GM18505 (cell line): ENCODE data around the gene RASEF.

Experiments used
- ATAC-seq: cut with Tn5 transposase; IDR thresholded peaks from one replicate; pipeline ENCODE4 v1.9.1; 2021; ENCODE audit not compliant: unreplicated experiment
- POLR2A ChIP-seq: IDR thresholded peaks from 4 replicates; pipeline ENCODE4 v1.6.1; 2011; ENCODE audit warnings: borderline replicate concordance; ENCODE audit not compliant: insufficient read depth, insufficient read length; ENCODE audit errors: extremely low read depth

RASEF gene

GRCh38 chr9:83032065-83032625 lies 30.8 kb downstream of the RASEF start:
- ATAC-seq, result no peak
- no peak for TF ChIP-seq POLR2A

GRCh38 chr9:83030391-83031107 lies 32.4 kb downstream of the RASEF start:
- no peak for ATAC-seq
- TF ChIP-seq POLR2A, result no peak

GRCh38 chr9:83029531-83030137 lies 33.3 kb downstream of the RASEF start:
- TF ChIP-seq POLR2A, result no peak
- ATAC-seq, result no peak

- TF ChIP-seq POLR2A, result no peak
- ATAC-seq, result no peak
Observed at GRCh38 chr9:83027153-83027891, 35.6 kb downstream of the RASEF start.

GRCh38 chr9:83024506-83025125 lies 38.3 kb downstream of the RASEF start:
- ATAC-seq, result no peak
- no peak for TF ChIP-seq POLR2A

GRCh38 chr9:83023151-83023550 lies 39.8 kb downstream of the RASEF start:
- no peak for ATAC-seq
- no peak for TF ChIP-seq POLR2A

GRCh38 chr9:83020864-83021263 lies 42.1 kb downstream of the RASEF start:
- TF ChIP-seq POLR2A, result no peak
- ATAC-seq, result no peak

- no peak for TF ChIP-seq POLR2A
- ATAC-seq, result no peak
Observed at GRCh38 chr9:83020327-83020726, 42.6 kb downstream of the RASEF start.

- ATAC-seq, result no peak
- no peak for TF ChIP-seq POLR2A
Observed at GRCh38 chr9:83019246-83019645, 43.7 kb downstream of the RASEF start.

- ATAC-seq, result no peak
- no peak for TF ChIP-seq POLR2A
Observed at GRCh38 chr9:83015897-83016296, 47.0 kb downstream of the RASEF start.

- ATAC-seq, result no peak
- no peak for TF ChIP-seq POLR2A
Observed at GRCh38 chr9:83013867-83014605, 48.9 kb downstream of the RASEF start.

- TF ChIP-seq POLR2A, result no peak
- no peak for ATAC-seq
Observed at GRCh38 chr9:83012922-83013838, 49.8 kb downstream of the RASEF start.

GRCh38 chr9:83012168-83012921 lies 50.6 kb downstream of the RASEF start:
- no peak for TF ChIP-seq POLR2A
- no peak for ATAC-seq
